K562 (cell line): ENCODE data around the gene PTPRG. TPM values are rescaled to one million over a fixed set of nuclear protein-coding genes. Genes with fewer than 3 reads are reported as not detected.

Experiments used
- BRCA1 ChIP-seq, 2 experiments: fragments of 450-650 bp in 1 of 2; sonication (generic) in 1 of 2; formaldehyde crosslinking in 1 of 2; IDR thresholded peaks; 2 replicates each; pipeline versions ENCODE4 v1.5.0 to v1.6.1; 2017 to 2020; ENCODE audit warnings: mild to moderate bottlenecking in 1 of 2, missing genetic modification reagents in 1 of 2
- ELF1 ChIP-seq: fragments of 200-800 bp; sonication (Bioruptor generic); IDR thresholded peaks from 2 replicates; pipeline ENCODE4 v1.6.1; 2016; ENCODE audit warnings: missing genetic modification characterization, missing compliant biosample characterization
- polyA plus RNA-seq, 8 experiments: library from polyadenylated mRNA; depleted of rRNA in 4 of 8; stranded (reverse) in 5 of 8; unstranded in 3 of 8; fragments of >200 nt; fragmentation: Nextera tagmentation in 2 of 8; fragmentation: Illumina TruSeq in 1 of 8; extraction: Ambion mirVana in 2 of 8; extraction: Trizol in 1 of 8; gene quantifications; 2 replicates each; pipeline versions ENCODE4 v1.2.1 to v1.2.3, GENCODE V29; 2011 to 2014; ENCODE audit warnings: inconsistent platforms in 1 of 8, missing spikeins in 1 of 8
- total RNA-seq, 7 experiments: library from RNA; depleted of rRNA in 6 of 7; stranded (reverse); fragments of >200 nt in 6 of 7; fragmentation: Illumina TruSeq in 2 of 7; extraction: Trizol in 2 of 7; gene quantifications; 2 replicates each; pipeline versions ENCODE4 v1.2.1 to v1.2.3, GENCODE V29; 2011 to 2021; ENCODE audit warnings: low replicate concordance in 1 of 7
- TF ChIP-seq, protein P1 (sequence below), 2 experiments: fragments of 450-650 bp in 1 of 2; sonication (generic) in 1 of 2; formaldehyde crosslinking in 1 of 2; IDR thresholded peaks; 2 replicates each; pipeline versions ENCODE4 v1.7.1 to v1.9.0; 2016 to 2022; ENCODE audit warnings: inconsistent platforms in 1 of 2, mild to moderate bottlenecking in 1 of 2, missing genetic modification reagents in 1 of 2
- TF ChIP-seq, protein P2 (sequence below): fragments of 250-450 bp; sonication (Bioruptor Pico); IDR thresholded peaks from 2 replicates; pipeline ENCODE4 v1.6.1; 2021; ENCODE audit warnings: mild to moderate bottlenecking

Gene PTPRG
- total and polyA plus RNA-seq, 9 of the 15 experiments (the other 6 are each of a cell fraction or from before 2014, with no cell fraction given): 0.16 TPM; not detected in 8

DNA sequence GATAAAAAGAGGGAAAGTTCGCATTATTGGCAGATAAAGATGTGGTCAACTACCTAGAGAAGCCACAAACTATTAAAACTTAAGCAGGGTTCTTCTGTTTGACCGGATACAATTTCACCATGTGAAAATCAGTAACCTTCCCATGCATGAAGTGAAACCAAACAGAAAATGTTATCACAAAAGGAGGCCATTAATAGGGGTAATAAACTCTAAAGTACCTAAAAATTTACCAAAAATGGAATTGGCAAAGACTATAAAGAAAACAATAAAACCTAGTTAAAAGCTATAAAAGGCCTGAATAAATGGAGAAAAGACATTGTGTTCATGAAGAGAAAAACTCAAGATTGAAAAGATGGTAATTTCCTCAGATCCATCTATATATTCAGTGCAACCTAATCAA lies 728.6 kb downstream of the PTPRG start (continued):
- TF ChIP-seq, protein P1, sequence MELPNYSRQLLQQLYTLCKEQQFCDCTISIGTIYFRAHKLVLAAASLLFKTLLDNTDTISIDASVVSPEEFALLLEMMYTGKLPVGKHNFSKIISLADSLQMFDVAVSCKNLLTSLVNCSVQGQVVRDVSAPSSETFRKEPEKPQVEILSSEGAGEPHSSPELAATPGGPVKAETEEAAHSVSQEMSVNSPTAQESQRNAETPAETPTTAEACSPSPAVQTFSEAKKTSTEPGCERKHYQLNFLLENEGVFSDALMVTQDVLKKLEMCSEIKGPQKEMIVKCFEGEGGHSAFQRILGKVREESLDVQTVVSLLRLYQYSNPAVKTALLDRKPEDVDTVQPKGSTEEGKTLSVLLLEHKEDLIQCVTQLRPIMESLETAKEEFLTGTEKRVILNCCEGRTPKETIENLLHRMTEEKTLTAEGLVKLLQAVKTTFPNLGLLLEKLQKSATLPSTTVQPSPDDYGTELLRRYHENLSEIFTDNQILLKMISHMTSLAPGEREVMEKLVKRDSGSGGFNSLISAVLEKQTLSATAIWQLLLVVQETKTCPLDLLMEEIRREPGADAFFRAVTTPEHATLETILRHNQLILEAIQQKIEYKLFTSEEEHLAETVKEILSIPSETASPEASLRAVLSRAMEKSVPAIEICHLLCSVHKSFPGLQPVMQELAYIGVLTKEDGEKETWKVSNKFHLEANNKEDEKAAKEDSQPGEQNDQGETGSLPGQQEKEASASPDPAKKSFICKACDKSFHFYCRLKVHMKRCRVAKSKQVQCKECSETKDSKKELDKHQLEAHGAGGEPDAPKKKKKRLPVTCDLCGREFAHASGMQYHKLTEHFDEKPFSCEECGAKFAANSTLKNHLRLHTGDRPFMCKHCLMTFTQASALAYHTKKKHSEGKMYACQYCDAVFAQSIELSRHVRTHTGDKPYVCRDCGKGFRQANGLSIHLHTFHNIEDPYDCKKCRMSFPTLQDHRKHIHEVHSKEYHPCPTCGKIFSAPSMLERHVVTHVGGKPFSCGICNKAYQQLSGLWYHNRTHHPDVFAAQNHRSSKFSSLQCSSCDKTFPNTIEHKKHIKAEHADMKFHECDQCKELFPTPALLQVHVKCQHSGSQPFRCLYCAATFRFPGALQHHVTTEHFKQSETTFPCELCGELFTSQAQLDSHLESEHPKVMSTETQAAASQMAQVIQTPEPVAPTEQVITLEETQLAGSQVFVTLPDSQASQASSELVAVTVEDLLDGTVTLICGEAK (IDR thresholded peaks at IDR 0.05): no peak
- TF ChIP-seq, protein P1 (CRISPR knock-in tag; IDR thresholded peaks at IDR 0.05): no peak
- TF ChIP-seq, protein P2, sequence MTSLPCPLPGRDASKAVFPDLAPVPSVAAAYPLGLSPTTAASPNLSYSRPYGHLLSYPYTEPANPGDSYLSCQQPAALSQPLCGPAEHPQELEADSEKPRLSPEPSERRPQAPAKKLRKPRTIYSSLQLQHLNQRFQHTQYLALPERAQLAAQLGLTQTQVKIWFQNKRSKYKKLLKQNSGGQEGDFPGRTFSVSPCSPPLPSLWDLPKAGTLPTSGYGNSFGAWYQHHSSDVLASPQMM (CRISPR knock-in tag): no peak
- TF ChIP-seq ELF1 (tag) (no peak), BRCA1 (IDR thresholded peaks at IDR 0.05) (no peak), BRCA1 (CRISPR knock-in tag; IDR thresholded peaks at IDR 0.05) (no peak)
